ENCODE measurements around the gene DUSP23.

Gene DUSP23

GRCh38 chr1:159798893-159799292 is 18.1 kb downstream of the DUSP23 start:
- TF ChIP-seq, protein P1, sequence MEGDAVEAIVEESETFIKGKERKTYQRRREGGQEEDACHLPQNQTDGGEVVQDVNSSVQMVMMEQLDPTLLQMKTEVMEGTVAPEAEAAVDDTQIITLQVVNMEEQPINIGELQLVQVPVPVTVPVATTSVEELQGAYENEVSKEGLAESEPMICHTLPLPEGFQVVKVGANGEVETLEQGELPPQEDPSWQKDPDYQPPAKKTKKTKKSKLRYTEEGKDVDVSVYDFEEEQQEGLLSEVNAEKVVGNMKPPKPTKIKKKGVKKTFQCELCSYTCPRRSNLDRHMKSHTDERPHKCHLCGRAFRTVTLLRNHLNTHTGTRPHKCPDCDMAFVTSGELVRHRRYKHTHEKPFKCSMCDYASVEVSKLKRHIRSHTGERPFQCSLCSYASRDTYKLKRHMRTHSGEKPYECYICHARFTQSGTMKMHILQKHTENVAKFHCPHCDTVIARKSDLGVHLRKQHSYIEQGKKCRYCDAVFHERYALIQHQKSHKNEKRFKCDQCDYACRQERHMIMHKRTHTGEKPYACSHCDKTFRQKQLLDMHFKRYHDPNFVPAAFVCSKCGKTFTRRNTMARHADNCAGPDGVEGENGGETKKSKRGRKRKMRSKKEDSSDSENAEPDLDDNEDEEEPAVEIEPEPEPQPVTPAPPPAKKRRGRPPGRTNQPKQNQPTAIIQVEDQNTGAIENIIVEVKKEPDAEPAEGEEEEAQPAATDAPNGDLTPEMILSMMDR (conservative IDR thresholded peaks at IDR 0.05; ENCODE audit: low read depth, low read length): peak; percentile 82
- peak; percentile 92 for DNase-seq (ENCODE audit: low read depth)
- H3K4me3 ChIP-seq (ENCODE audit: low read depth, low read length): no peak overlapping the region

- H3K4me3 ChIP-seq (ENCODE audit: low read depth, low read length): no peak overlapping the region
- no peak for DNase-seq (ENCODE audit: low read depth)
- TF ChIP-seq, protein P1 (conservative IDR thresholded peaks at IDR 0.05; ENCODE audit: low read depth, low read length): no peak
These were observed 18.8 kb downstream of the DUSP23 start for GRCh38 chr1:159799446-159799985.

DNA sequence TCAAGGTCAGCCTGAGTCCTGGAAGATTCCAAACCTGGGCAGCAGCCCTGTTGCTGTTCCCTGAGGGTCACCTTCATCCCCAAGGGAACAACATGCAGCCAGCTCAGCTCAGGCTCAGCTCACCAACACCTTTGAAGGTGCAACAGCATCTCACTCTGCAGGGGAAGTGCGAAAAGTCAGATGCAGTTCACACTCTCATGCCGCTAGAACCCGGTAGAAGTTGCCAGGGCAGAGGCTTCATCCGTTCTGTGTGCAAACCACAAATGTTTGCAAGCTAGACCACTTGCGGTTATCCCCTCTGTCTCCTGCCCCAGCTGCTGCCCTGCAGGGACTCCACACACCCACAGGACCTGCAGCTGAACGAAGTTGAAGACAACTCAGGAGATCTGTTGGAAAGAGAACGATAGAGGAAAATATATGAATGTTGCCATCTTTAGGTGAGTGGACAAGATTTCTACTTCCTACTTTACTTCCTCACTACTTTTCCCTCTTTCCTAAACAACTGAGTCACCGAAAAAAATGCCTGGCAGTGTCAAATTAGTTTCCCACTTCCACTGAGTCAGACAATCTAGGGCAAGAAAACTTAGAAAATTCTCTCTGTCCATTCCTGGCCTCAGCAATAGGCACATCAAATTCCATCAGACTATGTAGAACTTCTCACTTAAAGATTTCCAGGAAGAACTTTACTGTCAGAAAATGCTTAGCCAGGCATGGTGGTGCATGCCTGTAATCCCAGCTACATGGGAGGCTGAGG is 19.6 kb downstream of the DUSP23 start:
- TF ChIP-seq, protein P1 (conservative IDR thresholded peaks at IDR 0.05; ENCODE audit: low read depth, low read length): no peak
- DNase-seq (ENCODE audit: low read depth): no peak
- no peak overlapping the region for H3K4me3 ChIP-seq (ENCODE audit: low read depth, low read length)

- TF ChIP-seq, protein P1 (conservative IDR thresholded peaks at IDR 0.05; ENCODE audit: low read depth, low read length): no peak
- H3K4me3 ChIP-seq (ENCODE audit: low read depth, low read length): no peak within 1 kb of the TSS
- DNase-seq (ENCODE audit: low read depth): no peak
These were observed 21.3 kb downstream of the DUSP23 start, which contains the start of gene FCRL6 for GRCh38 chr1:159802111-159802510. FCRL6 (plus strand) TSS chr1:159802360; CDS start chr1:159802425, 65 bp downstream.

- TF ChIP-seq, protein P1 (conservative IDR thresholded peaks at IDR 0.05; ENCODE audit: low read depth, low read length): no peak
- H3K4me3 ChIP-seq (ENCODE audit: low read depth, low read length): no peak overlapping the region
- DNase-seq (ENCODE audit: low read depth): no peak
These were observed 23.4 kb downstream of the DUSP23 start for GRCh38 chr1:159803956-159804689.

DNA sequence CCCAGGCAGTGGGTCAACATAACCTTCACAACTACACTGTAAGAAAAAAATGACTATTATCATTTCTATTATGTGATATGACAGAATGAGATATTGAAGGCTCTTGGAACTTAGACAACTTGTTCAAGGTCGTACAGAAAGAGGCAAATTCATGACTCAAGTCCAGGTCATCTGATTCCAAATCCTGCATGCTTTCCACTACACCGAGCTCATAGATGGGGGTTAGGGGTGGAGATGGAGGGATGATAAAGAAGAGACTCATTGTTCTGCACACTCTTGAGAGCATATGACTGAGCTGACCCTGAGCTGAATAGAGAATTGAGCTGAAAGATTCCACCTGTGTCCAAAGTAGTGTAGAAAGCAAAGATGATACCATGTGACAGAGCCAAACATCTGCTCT is 24.2 kb downstream of the DUSP23 start:
- H3K4me3 ChIP-seq (ENCODE audit: low read depth, low read length): no peak overlapping the region
- TF ChIP-seq, protein P1 (conservative IDR thresholded peaks at IDR 0.05; ENCODE audit: low read depth, low read length): no peak
- DNase-seq (ENCODE audit: low read depth): no peak

Data from choroid plexus epithelial cell (primary cell).